DOHH2 (cell line): ENCODE data around the gene SMAD3.

Source experiments
- CTCF ChIP-seq: fragments of 200-600 bp; sonication (generic); IDR thresholded peaks from one replicate; pipeline ENCODE4 v1.5.1; 2014; ENCODE audit warnings: antibody characterized with exemption, mild to moderate bottlenecking, low read depth, low read length; ENCODE audit not compliant: poor library complexity, severe bottlenecking
- EZH2phosphoT487 ChIP-seq: fragments of 200-600 bp; sonication (generic); IDR thresholded peaks from 2 replicates; pipeline ENCODE4 v1.6.1; 2017; ENCODE audit warnings: borderline replicate concordance, mild to moderate bottlenecking, antibody characterized with exemption, low read length, moderate library complexity, mixed read lengths

- TF ChIP-seq CTCF: no peak
- TF ChIP-seq EZH2phosphoT487: no peak
Observed at GRCh38 chr15:67208396-67208795, 143.0 kb downstream of the SMAD3 start.
